Measurements from ENCODE around the gene FAF1.

- no peak for TF ChIP-seq CTCF (IDR thresholded peaks at IDR 0.05)
- no peak for TF ChIP-seq POLR2A (IDR thresholded peaks at IDR 0.05)
These were observed 457.9 kb downstream of the FAF1 start for GRCh38 chr1:50502147-50502546.

Data from esophagus squamous epithelium (tissue), 4 donors.